Testis (tissue), 2 donors: ENCODE results near the gene CCNK.

Source experiments
- CTCF ChIP-seq, 3 experiments: fragments of 450-650 bp in 2 of 3; fragments of 200-600 bp in 1 of 3; sonication (generic) in 1 of 3; IDR thresholded peaks; one replicate each; pipeline ENCODE4 v1.5.1; 2016 to 2019; ENCODE audit warnings: antibody characterized with exemption in 3 of 3, mild to moderate bottlenecking in 2 of 3, moderate library complexity in 1 of 3
- POLR2A ChIP-seq: fragments of 450-650 bp; IDR thresholded peaks from one replicate; pipeline ENCODE4 v1.6.1; 2017; ENCODE audit warnings: antibody characterized with exemption, mild to moderate bottlenecking, moderate library complexity

- TF ChIP-seq CTCF (IDR thresholded peaks at IDR 0.05) = no peak
- no peak for TF ChIP-seq POLR2A
These were observed 53.1 kb downstream of the CCNK start for GRCh38 chr14:99534333-99534732.
